HG03571 (cell line): ENCODE results near the gene THAP12.

ENCODE experiments used
- ATAC-seq: cut with Tn5 transposase; IDR thresholded peaks from one replicate; pipeline ENCODE4 v1.9.1; 2021; ENCODE audit not compliant: unreplicated experiment

Gene THAP12

GRCh38 chr11:76379807-76380158 is 1.1 kb downstream of the THAP12 start:
- no peak for ATAC-seq

GRCh38 chr11:76376746-76377558 is 4.0 kb downstream of the THAP12 start:
- ATAC-seq = no peak

DNA sequence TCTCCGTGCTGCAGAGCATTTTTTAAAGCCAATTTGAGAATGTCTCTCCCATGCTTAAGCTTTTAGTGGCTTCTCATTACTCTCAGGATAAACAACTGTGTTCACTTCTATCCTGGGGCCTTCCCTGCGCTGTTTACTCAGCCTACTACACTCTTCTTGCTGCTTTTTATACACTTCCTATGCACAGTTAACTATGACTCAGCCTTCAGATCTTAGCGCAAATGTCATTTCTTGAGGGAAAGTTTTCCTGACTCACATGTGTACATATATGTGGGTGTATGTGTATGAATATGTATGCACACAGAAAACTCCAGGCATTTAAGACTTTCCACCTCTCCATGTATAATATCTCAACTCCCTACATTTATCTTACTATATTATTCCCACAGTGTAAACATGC is 9.8 kb downstream of the THAP12 start:
- no peak for ATAC-seq

DNA sequence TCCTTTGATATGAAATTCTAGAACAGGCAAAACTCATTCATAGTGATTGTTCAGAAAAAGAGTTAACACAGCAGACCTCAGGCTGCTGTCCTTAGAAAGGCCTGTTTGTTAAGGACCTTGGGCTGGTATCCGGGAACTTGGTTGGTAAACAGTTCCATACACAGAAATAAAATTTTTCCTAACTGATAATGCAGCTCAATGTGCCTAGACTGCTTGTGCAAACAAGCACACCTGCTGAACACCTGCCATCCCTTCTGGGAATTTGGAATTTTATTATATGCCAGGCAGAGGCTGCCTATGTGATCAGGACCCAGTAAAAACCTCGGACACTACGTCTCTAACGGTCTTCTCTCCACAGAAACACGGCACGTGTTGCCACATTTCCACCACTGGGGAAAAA is 11.5 kb downstream of the THAP12 start:
- no peak for ATAC-seq

DNA sequence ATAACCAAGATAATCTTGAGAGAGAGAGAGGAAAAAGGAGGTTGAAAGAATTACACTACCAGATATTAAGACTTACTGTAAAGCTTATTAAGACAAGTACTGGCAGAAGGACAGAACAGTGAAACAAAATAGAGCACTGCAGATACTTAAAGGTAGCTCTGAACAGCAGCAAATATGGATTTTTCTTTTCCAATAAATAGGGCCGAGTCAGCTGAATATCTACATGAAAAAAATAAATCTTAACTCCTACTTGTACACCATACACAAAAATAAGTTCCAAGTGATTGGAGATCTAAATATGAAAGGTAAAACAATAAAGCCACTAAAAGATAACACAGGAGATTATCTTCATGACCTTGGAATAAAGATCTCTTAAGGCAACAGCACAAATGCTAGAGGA is 12.4 kb downstream of the THAP12 start:
- ATAC-seq = no peak

DNA sequence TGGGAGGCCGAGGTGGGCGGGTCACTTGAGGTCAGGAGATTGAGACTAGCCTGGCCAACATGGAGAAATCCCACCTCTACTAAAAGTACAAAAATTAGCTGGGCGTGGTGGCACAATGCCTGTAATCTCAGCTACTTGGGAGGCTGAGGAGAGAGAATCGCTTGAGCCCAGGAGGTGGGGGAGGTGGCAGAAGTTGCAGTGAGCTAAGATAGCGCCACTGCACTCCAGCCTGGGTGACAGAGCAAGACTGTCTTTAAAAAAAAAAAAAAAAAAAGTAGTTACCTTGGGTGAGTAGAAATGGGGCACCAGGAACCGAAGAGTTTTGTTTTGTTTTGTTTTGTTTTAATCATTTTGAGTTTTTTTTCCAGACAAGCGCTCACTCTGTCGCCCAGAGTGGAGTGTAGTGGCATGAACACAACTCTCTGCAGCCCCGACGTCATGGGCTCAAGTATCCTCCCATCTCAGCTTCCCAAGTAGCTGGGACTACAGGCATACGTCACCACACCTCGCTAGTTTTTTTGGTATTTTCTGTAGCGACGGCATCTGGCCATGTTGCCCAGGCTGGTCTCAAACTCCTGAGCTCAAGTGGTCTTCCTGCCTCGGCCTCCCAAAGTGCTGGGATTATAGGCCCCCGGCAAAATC is 15.8 kb downstream of the THAP12 start:
- no peak for ATAC-seq

DNA sequence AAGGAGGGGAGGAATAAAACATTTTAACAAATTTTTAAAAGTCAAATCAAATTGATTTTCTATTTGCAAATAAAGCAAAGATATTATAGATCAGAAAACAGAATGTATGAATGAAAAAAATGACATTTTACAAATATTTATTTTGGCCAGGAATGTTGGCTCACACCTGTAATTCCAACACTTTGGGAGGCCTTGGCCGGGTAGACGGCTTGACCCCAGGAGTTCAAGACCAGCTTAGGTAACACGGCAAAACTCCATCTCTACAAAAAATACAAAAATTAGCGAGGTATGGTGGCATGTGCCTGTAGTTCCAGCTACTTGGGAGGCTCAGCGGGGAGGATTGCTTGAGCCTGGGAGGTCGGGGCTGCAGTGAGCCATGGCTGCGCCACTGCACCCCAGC is 18.2 kb downstream of the THAP12 start:
- no peak for ATAC-seq

GRCh38 chr11:76361776-76362175 is 19.2 kb downstream of the THAP12 start:
- ATAC-seq = no peak

- ATAC-seq = no peak
These were observed 19.6 kb downstream of the THAP12 start for GRCh38 chr11:76361374-76361773.

DNA sequence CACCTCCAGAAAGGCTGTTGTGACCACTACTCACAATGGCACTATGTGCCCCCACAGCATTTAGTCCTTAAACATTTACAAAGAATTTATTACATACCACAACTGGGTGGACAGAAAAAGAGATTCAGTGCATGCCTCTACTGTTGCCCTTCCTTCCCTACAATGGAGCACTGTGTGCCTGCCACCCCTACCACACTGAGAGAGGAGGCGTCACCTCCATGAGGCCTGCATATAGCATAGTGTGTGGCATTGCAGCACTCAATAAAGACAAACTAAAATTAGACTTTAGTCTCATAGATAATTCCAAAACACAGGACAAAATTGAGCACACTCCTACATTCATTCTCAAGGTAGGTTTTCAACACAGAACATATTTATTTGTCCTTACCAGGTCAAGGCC is 25.8 kb downstream of the THAP12 start:
- no peak for ATAC-seq

DNA sequence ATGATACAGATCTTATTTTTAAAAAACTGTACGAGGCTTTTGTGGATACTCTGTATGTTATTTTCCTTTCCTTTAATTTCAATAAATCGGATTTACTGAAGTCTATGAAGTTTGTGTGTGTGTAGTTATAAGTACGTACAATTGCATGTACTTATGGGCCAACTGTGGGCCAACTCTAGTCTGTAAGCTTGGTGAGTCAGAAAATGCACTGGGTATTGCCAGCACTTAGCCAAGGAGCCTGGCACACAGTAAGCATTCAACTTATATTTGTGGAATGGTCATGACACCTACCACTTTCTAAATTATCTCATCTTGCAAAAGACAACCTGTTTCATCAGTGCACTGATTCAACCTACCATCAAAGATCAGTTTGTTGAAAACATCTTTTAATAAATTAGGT is 32.6 kb downstream of the THAP12 start:
- no peak for ATAC-seq

DNA sequence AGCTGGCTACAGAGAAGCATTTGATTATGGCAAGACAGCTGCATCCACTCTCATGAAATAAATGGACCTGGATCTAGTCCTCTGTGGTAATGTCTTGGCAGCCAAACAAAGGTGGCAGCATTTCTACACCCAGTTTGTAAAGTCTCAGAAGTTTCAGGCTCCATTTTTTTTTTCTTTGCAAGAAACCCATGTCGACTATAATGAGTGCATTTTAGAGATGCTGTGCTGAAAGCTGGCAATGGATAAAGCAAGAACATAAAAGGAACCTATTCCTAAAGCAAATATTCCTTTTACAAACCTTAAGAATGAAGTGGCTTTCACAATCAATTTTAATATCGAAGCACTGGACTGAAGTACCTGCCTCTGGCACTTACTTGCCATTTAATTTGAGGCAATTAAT is 33.5 kb downstream of the THAP12 start:
- no peak for ATAC-seq

GRCh38 chr11:76339221-76339620 is 41.7 kb downstream of the THAP12 start:
- no peak for ATAC-seq

DNA sequence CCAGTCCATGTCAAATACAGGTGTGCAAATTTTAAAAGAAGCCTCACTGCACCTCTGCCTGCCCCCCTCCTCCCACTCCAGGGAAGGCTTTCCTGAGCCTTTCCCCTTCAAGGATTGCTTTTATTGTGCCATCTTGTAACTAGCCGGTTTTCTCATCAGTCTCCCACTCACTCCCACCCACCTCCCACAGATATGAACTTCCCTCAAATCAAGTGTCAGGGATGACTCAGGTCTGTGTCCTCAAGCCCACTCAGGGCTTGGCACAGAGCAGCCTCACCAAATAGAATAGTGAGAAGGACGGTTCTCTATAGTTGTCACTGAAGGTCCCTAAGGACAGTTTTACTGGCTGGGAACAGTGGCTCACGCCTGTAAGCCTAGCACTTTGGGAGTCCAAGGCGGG is 43.0 kb downstream of the THAP12 start:
- ATAC-seq = no peak

DNA sequence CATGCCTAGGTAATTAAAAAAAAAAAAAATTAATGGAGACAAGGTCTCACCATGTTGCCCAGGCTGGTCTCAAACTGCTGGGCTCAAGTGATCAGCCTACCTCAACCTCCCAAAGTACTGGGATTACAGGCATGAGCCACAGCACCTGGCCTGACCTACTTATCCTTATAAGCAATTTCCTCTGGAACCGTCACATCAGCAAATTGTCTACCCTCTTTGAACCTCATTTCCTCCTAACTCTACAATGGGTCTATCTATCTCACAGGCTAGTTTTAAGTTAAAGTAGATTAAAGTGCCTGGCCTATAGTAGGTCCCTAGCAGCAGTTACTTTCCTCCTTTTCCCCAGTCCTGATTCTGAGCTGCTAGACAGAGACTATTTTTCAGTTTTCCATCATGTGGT is 43.5 kb downstream of the THAP12 start:
- ATAC-seq = no peak

GRCh38 chr11:76336597-76336996 is 44.3 kb downstream of the THAP12 start:
- no peak for ATAC-seq

- no peak for ATAC-seq
These were observed 45.1 kb downstream of the THAP12 start for GRCh38 chr11:76335842-76336241.

- no peak for ATAC-seq
These were observed 46.0 kb downstream of the THAP12 start for GRCh38 chr11:76334826-76335389.

GRCh38 chr11:76330651-76331050 is 50.3 kb downstream of the THAP12 start:
- ATAC-seq = no peak

DNA sequence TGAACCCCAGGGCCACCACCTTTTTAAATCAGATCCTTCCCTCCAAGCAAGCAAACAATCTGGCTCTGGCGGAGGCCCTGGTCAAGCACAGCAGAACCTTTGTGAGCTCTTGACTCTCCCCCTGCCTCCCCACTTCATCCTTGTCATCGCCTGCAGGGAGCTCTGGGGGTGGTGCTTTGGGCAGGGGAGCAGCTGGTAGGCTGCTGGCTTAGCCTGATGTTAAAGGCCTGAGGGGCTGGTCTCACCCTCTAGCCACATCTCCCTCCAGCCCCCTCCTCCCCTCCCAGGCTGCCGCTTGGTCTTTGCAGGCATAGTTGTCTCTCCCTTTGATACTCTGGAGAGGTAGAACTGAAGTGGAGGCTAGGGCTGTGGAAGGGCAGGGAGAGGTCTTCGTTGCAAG is 50.9 kb downstream of the THAP12 start:
- ATAC-seq = no peak

DNA sequence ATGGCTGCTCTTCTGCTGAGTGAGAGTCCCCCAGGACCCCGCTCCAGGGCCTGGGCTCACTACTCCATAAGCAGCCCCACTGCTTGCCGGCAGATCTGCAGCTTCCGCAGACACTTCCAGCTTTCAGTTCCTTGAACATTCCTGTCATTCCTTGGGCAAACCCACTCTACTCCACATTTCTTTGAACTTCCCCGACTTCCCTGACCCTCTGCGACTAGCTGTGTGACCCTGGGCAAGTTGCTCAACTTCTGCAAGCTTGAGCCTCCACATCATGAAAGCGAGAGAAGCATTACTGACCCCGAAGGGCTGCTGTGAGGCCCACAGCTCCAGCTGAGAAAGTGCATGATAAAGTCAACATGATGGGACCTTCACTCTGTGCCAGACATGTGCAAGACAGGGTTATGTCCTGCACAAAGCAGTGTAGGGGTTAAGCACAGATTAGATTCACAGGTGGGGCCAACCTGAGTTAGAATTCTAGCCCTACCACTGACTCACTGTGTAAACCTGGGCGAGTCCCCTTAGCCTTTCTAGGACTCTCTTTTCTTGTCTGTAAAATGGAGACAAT is 51.8 kb downstream of the THAP12 start:
- no peak for ATAC-seq

DNA sequence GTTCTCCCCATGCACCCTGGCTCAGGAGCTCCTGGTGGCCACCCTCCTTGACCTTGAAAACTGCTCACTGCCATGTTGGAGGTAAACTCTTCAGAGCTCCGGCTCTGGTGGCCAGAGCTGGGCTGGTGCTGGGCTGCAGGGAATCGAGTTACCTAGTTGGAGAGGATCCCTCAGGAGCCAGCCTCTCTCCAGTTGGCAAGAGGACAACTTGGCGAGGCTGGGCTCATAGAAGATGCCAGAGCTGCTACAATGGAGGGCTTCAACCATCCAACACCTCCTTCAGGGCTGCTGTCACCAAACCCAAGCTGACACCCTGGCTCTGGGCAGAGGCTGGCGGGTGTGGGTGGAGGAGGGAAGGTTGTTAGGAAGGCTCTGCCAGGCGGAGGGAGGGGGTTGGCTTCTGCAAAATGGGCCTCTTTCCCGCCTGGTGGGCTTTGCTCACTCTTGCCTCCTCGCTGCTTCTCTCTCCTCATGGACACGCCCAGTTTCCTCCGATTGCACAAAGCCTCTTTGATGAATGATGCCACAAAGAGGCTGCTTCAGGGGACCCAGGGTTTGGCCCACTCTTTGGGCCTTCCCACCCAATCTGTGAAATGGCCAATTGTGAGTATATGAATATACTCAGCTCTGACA is 53.1 kb downstream of the THAP12 start:
- no peak for ATAC-seq
